Cardiac muscle cell (in vitro differentiated cells and primary cell): Measurements from ENCODE around the gene NSMCE1. TPM values are rescaled to one million over a fixed set of nuclear protein-coding genes. Genes with fewer than 3 reads are reported as not detected.
"Not testable (repeated sequence)": the region's sequence is repeated elsewhere in the genome, so short reads cannot be mapped to it uniquely, and the experiment has no call there.

ENCODE experiments used
- DNase-seq, 2 donors: peaks; one replicate each; pipeline versions ENCODE4 v3.0.0 to v3.0.0-alpha.2; 2010 to 2017; ENCODE audit warnings: low read depth in 1 of 2, low spot score in 1 of 2
- H3K27ac ChIP-seq: fragments of 200-600 bp; sonication (generic); 2 replicates; pipeline ENCODE4 v1.5.1; 2016
- H3K27me3 ChIP-seq: fragments of 200-600 bp; sonication (generic); 2 replicates; pipeline ENCODE4 v1.6.0; 2016; ENCODE audit warnings: control low read depth
- H3K36me3 ChIP-seq: fragments of 200-600 bp; sonication (generic); 2 replicates; pipeline ENCODE4 v1.5.1; 2016; ENCODE audit warnings: control low read depth
- H3K4me1 ChIP-seq: fragments of 200-600 bp; sonication (generic); 2 replicates; pipeline ENCODE4 v1.8.1; 2017; ENCODE audit warnings: low read depth, mild to moderate bottlenecking, mixed run types
- H3K4me3 ChIP-seq: fragments of 200-600 bp; sonication (generic); 2 replicates; pipeline ENCODE4 v1.5.1; 2016; ENCODE audit warnings: mild to moderate bottlenecking
- H3K9me3 ChIP-seq: fragments of 200-600 bp; sonication (generic); 2 replicates; pipeline ENCODE4 v1.5.1; 2017; ENCODE audit warnings: low read depth, mild to moderate bottlenecking, control low read depth
- polyA plus RNA-seq: library from polyadenylated mRNA; unstranded; fragments of >200 nt; fragmentation: Nextera tagmentation; extraction: Ambion mirVana; gene quantifications from 2 replicates; pipeline ENCODE4 v1.2.1, GENCODE V29; 2016
- total RNA-seq: library from RNA; depleted of rRNA; stranded (reverse); fragments of >200 nt; gene quantifications from 2 replicates; pipeline ENCODE4 v1.2.3, GENCODE V29; 2016
- TF ChIP-seq, protein P1 (sequence below): IDR thresholded peaks from 2 replicates; pipeline ENCODE4 v1.5.1; 2012; ENCODE audit warnings: low read depth, mild to moderate bottlenecking, low read length

NSMCE1 gene
- total and polyA plus RNA-seq, 2 experiments from 2014 or later = 23.4 to 28.2 TPM

DNA sequence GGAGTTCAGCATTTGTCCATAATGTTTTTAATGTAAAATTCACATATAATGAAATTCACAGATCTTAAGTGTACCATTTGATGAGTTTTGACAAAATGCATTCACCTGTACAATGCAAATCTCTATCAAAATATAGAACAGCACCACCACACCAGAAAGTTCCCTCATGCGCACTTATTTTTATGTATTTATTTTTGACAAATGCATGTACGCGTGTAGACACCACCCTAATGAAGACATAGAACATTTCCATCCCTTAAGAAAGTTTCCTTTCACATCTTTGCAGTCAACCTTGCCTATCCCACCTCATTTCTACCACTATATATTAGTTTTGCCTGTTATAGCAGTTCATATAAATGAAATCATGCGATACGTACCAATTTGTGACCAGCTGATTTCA lies 29.6 kb upstream of the NSMCE1 start:
- Histone ChIP-seq H3K4me3 (no peak overlapping the region), H3K9me3 (no peaks in the 10 kb centered on the region), H3K4me1 (no peaks in the 10 kb centered on the region), H3K27me3 (no peaks in the 10 kb centered on the region), H3K36me3 (no peaks in the 10 kb centered on the region), H3K27ac (no peak overlapping the region)
- TF ChIP-seq, protein P1, sequence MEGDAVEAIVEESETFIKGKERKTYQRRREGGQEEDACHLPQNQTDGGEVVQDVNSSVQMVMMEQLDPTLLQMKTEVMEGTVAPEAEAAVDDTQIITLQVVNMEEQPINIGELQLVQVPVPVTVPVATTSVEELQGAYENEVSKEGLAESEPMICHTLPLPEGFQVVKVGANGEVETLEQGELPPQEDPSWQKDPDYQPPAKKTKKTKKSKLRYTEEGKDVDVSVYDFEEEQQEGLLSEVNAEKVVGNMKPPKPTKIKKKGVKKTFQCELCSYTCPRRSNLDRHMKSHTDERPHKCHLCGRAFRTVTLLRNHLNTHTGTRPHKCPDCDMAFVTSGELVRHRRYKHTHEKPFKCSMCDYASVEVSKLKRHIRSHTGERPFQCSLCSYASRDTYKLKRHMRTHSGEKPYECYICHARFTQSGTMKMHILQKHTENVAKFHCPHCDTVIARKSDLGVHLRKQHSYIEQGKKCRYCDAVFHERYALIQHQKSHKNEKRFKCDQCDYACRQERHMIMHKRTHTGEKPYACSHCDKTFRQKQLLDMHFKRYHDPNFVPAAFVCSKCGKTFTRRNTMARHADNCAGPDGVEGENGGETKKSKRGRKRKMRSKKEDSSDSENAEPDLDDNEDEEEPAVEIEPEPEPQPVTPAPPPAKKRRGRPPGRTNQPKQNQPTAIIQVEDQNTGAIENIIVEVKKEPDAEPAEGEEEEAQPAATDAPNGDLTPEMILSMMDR = no peak
- DNase-seq = no peak

DNA sequence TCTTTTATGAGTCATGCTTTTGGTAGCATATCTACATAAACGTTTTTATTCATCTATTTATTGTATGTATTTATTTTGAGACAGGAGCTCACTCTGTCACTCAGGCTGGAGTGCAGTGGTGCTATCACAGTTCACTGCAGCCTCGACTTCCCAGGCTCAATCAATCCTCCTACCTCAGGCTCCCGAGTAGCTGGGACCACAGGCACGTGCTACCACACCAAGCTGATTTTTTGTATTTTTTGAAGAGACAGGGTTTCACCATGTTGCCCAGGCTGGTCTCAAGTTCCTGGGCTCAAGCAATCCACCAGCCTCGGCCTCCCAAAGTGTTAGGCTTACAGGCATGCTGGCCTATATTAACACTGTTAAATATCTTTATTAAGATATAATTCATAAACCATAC lies 24.8 kb upstream of the NSMCE1 start:
- Histone ChIP-seq H3K4me1 (no peaks in the 10 kb centered on the region), H3K4me3 (no peak overlapping the region)

DNA sequence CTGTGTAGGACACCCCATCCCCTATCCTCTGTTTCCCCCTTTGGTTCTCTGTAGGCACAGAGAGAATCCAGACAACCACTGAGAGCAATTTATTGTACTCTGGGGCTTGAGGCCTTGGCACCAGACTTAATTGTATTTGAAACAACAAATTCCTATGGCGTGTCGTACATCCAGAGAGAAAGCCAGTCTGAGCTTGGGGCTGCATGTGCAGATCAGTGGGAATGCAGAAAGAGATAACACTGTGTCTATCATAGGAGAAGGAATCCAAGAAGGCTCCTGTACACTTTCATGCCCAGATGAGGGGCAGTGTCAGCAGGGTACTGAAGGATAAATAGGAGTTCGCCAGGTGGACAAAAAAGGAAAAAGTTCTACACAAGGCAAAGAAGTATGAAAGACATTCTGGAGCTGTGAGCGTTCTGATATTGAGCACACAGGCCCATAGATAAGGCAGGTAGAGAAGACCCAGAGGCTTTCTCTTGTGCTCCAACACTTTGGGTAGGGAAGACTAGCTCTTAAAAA lies 23.2 kb upstream of the NSMCE1 start:
- H3K9me3 ChIP-seq = no peaks in the 10 kb centered on the region
- no peaks in the 10 kb centered on the region for H3K36me3 ChIP-seq
- TF ChIP-seq, protein P1 = no peak
- H3K27ac ChIP-seq = no peak overlapping the region
- no peak overlapping the region for H3K4me3 ChIP-seq
- no peaks in the 10 kb centered on the region for H3K27me3 ChIP-seq
- no peaks in the 10 kb centered on the region for H3K4me1 ChIP-seq
- no peak for DNase-seq

More for the DNA sequence above, 24.8 kb upstream of the NSMCE1 start:
- H3K36me3 ChIP-seq = no peaks in the 10 kb centered on the region
- no peak overlapping the region for H3K27ac ChIP-seq
- TF ChIP-seq, protein P1 = no peak
- no peak for DNase-seq
- H3K9me3 ChIP-seq = no peaks in the 10 kb centered on the region
- H3K27me3 ChIP-seq = no peaks in the 10 kb centered on the region

DNA sequence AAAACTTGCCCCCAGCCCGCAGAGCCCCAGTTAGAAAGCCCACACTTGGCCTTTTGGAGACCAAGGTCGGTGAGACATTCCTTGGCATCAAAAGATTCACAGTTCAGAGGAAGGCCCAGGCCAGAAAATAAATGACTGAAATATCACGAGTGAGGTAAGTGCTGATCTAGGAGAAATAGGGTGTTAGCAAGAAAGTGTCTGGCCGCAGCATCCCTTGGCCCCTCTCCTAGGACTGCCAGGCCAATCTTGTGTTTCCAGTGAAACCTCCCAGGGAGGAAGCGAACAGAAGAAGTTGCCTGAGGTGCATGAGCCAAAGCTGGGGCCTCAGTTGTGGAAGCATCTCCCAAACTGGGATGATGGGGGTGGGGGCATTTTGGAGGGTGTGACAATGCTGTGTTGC lies 22.5 kb upstream of the NSMCE1 start:
- H3K4me3 ChIP-seq = no peak overlapping the region
- DNase-seq = no peak
- H3K36me3 ChIP-seq = no peaks in the 10 kb centered on the region
- TF ChIP-seq, protein P1 = no peak
- H3K27ac ChIP-seq = no peak overlapping the region
- H3K4me1 ChIP-seq = no peaks in the 10 kb centered on the region
- no peaks in the 10 kb centered on the region for H3K27me3 ChIP-seq
- no peaks in the 10 kb centered on the region for H3K9me3 ChIP-seq

DNA sequence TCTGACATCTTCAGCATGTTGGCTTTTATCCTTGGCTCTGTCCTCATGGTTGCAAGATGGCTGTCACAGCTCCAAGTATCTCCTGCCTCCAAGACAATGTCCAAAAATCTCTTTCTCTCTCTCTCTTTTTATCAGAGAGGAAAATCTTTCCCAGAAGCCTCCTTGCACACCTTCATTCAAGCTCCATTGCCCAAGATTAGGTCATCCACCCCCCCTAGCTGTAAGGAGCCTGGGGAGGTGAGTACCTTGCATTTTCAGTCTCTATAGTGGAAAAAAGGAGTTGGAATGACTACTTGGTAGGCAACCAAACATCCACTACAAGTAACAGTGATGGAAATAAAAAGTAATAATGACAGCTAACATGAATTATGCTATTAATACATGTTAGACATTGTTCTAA lies 22.0 kb upstream of the NSMCE1 start:
- TF ChIP-seq, protein P1 = no peak
- H3K27me3 ChIP-seq = no peaks in the 10 kb centered on the region

DNA sequence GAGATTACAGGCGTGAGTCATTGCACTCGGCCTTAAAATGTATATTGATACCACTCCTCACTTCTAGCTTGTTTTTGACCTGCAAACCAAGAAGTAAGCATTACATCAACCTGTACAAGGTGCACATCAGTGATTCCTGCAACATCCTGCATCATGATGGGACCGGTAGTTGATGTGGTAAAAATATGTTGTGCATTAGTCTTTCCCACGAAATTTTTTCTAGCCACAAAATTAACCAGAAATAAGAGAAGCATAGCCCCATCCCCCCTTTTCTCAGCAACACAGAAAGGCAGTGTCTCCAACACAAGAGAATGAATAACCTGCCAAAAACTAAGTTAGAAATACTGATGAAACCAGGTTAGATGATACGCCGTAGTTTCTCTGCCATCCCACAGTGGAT lies 21.1 kb upstream of the NSMCE1 start:
- no peak for DNase-seq
- Histone ChIP-seq H3K9me3 (no peaks in the 10 kb centered on the region), H3K36me3 (no peaks in the 10 kb centered on the region), H3K27ac (no peak overlapping the region), H3K4me1 (no peaks in the 10 kb centered on the region), H3K4me3 (no peak overlapping the region), H3K27me3 (no peaks in the 10 kb centered on the region)
- TF ChIP-seq, protein P1 = no peak

More for the DNA sequence above, 22.0 kb upstream of the NSMCE1 start:
- Histone ChIP-seq H3K36me3 (no peaks in the 10 kb centered on the region), H3K27ac (no peak overlapping the region), H3K4me3 (no peak overlapping the region), H3K9me3 (no peaks in the 10 kb centered on the region), H3K4me1 (no peaks in the 10 kb centered on the region)
- no peak for DNase-seq

DNA sequence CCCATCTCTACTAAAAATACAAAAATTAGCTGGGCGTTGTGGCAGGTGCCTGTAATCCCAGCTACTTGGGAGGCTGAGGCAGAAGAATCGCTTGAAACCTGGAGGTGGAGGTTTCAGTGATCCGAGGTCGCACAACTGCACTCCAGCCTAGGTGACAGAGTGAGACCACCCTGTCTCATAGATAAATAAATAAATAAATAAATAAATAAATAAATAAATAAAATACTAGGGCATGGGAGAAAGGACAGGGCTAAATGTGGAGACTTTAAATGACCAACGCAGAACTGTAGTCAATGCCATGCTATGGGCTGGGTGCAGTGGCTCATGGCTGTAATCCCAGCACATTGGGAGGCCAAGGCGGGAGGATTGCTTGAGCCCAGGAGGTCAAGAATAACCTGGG lies 19.7 kb upstream of the NSMCE1 start:
- H3K4me3 ChIP-seq, H3K27me3 ChIP-seq: not testable (repeated sequence)

More for the DNA sequence above, 19.7 kb upstream of the NSMCE1 start:
- not testable (repeated sequence) for H3K4me1 ChIP-seq, H3K36me3 ChIP-seq, DNase-seq, H3K9me3 ChIP-seq, H3K27ac ChIP-seq
